OCI-LY1 (cell line): ENCODE data around the gene CSF2RB.

Experiments
- H2AFZ ChIP-seq: fragments of 200-600 bp; sonication (generic), shearing (Covaris generic); 2 replicates; pipeline ENCODE4 v1.6.0; 2014; ENCODE audit warnings: antibody characterized with exemption, mild to moderate bottlenecking, low read length
- H3F3A ChIP-seq: fragments of 200-600 bp; sonication (generic), shearing (Covaris generic); 2 replicates; pipeline ENCODE4 v1.6.0; 2014; ENCODE audit warnings: mild to moderate bottlenecking, antibody characterized with exemption, low read length, moderate library complexity; ENCODE audit not compliant: insufficient read depth
- H3K27ac ChIP-seq: fragments of 200-600 bp; sonication (generic); 2 replicates; pipeline ENCODE4 v1.5.1; 2014; ENCODE audit warnings: low read length, mixed run types, mild to moderate bottlenecking, low read depth; ENCODE audit not compliant: poor library complexity, severe bottlenecking
- H3K27me3 ChIP-seq: fragments of 200-600 bp; sonication (generic); 2 replicates; pipeline ENCODE4 v1.6.0; 2014; ENCODE audit warnings: antibody characterized with exemption, mild to moderate bottlenecking, low read length, moderate library complexity; ENCODE audit not compliant: insufficient read depth
- H3K36me3 ChIP-seq: fragments of 200-600 bp; sonication (generic); 2 replicates; pipeline ENCODE4 v1.6.1; 2014; ENCODE audit warnings: mild to moderate bottlenecking, antibody characterized with exemption, low read length, moderate library complexity, mixed read lengths; ENCODE audit not compliant: insufficient read depth
- H3K4me1 ChIP-seq: fragments of 200-600 bp; sonication (generic); 2 replicates; pipeline ENCODE4 v1.5.1; 2014; ENCODE audit warnings: mild to moderate bottlenecking, low read length, moderate library complexity; ENCODE audit not compliant: insufficient read depth, severe bottlenecking
- H3K4me2 ChIP-seq: fragments of 200-600 bp; sonication (generic), shearing (Covaris generic); 2 replicates; pipeline ENCODE4 v1.6.1; 2014; ENCODE audit warnings: low read length
- H3K4me3 ChIP-seq: fragments of 200-600 bp; sonication (generic); 2 replicates; pipeline ENCODE4 v1.5.1; 2014; ENCODE audit warnings: low read length, low read depth, mild to moderate bottlenecking, mixed read lengths; ENCODE audit not compliant: poor library complexity, severe bottlenecking
- H3K79me2 ChIP-seq: fragments of 200-600 bp; shearing (Covaris generic); 2 replicates; pipeline ENCODE4 v1.6.1; 2016; ENCODE audit warnings: mixed run types, low read length, mixed read lengths; ENCODE audit not compliant: insufficient read depth
- H3K9ac ChIP-seq: fragments of 200-600 bp; sonication (generic), shearing (Covaris generic); 2 replicates; pipeline ENCODE4 v1.6.1; 2014; ENCODE audit warnings: mild to moderate bottlenecking, low read length, mixed read lengths
- H3K9me2 ChIP-seq: fragments of 200-600 bp; sonication (generic), shearing (Covaris generic); 2 replicates; pipeline ENCODE4 v1.6.1; 2014; ENCODE audit warnings: low read depth, mild to moderate bottlenecking, low read length, mixed read lengths
- H3K9me3 ChIP-seq: fragments of 200-600 bp; shearing (Covaris generic); 2 replicates; pipeline ENCODE4 v1.6.1; 2014; ENCODE audit warnings: low read length, mixed read lengths
- H4K20me1 ChIP-seq: fragments of 200-600 bp; sonication (generic), shearing (Covaris generic); 2 replicates; pipeline ENCODE4 v1.6.0; 2016; ENCODE audit warnings: mild to moderate bottlenecking, low read length; ENCODE audit not compliant: insufficient read depth
- EZH2 ChIP-seq: fragments of 200-600 bp; sonication (generic), shearing (Covaris generic); IDR thresholded peaks from 2 replicates; pipeline ENCODE4 v1.8.0; 2017; ENCODE audit warnings: borderline replicate concordance, mixed run types, mild to moderate bottlenecking, antibody characterized with exemption, low read length, moderate library complexity, mixed read lengths
- TF ChIP-seq, protein P1 (sequence below): fragments of 200-600 bp; sonication (generic), shearing (Covaris generic); IDR thresholded peaks from 2 replicates; pipeline ENCODE4 v1.5.1; 2017; ENCODE audit warnings: mild to moderate bottlenecking, antibody characterized with exemption, low read length, moderate library complexity, mixed read lengths

Gene CSF2RB

GRCh38 chr22:36902143-36902926 is 11.1 kb upstream of the CSF2RB start:
- Histone ChIP-seq H3K27ac (no peak overlapping the region), H3K4me1 (no peaks in the 10 kb centered on the region), H3K9ac (no peak overlapping the region), H3K9me2 (no peaks in the 10 kb centered on the region), H3K36me3 (no peaks in the 10 kb centered on the region), H3K4me3 (no peak overlapping the region), H4K20me1 (no peaks in the 10 kb centered on the region), H3K9me3 (no peaks in the 10 kb centered on the region), H3K27me3 (peaks cover 14% of the 10 kb centered on the region; the same call in 1 of the 2 replicates), H2AFZ (no peak overlapping the region), H3K4me2 (no peak overlapping the region), H3F3A (no peaks in the 10 kb centered on the region), H3K79me2 (no peaks in the 10 kb centered on the region)
- TF ChIP-seq, protein P1, sequence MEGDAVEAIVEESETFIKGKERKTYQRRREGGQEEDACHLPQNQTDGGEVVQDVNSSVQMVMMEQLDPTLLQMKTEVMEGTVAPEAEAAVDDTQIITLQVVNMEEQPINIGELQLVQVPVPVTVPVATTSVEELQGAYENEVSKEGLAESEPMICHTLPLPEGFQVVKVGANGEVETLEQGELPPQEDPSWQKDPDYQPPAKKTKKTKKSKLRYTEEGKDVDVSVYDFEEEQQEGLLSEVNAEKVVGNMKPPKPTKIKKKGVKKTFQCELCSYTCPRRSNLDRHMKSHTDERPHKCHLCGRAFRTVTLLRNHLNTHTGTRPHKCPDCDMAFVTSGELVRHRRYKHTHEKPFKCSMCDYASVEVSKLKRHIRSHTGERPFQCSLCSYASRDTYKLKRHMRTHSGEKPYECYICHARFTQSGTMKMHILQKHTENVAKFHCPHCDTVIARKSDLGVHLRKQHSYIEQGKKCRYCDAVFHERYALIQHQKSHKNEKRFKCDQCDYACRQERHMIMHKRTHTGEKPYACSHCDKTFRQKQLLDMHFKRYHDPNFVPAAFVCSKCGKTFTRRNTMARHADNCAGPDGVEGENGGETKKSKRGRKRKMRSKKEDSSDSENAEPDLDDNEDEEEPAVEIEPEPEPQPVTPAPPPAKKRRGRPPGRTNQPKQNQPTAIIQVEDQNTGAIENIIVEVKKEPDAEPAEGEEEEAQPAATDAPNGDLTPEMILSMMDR = no peak
- TF ChIP-seq EZH2 = no peak

DNA sequence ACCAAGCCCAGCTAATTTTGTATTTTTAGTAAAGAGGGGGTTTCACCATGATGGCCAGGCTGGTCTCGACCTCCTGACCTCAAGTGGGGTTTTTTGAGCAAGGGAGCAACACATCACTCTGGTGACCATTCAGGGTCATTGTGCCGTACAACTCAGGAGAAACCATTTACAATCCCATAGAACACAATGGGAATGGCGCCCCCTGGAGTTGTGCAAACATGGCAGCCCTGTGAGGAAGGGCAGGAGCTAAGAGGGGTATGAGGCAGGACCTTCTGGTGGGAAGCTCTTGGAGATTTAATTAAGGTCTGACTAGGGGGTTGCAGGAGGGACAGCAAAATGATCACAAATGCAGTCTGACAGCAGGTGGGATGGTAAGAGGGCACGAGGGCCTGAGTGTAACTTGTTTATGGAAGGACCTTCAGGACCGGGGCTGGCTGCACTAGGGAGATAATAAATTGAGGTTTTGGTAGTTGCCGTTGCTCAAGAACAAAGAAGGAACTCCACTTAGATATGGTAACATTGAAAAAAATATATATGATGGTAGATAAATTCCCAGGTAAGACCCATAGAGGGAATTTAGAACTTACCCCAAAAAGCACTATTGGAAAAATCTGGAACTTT is 9.1 kb upstream of the CSF2RB start:
- no peaks in the 10 kb centered on the region for H3K9me3 ChIP-seq
- no peak overlapping the region for H3K9ac ChIP-seq
- no peaks in the 10 kb centered on the region for H3K79me2 ChIP-seq
- H3K4me1 ChIP-seq = no peaks in the 10 kb centered on the region
- TF ChIP-seq, protein P1 = peak; percentile 13; the same call in 1 of the 2 replicates
- no peak for TF ChIP-seq EZH2
- H3K4me2 ChIP-seq = no peak overlapping the region
- peaks cover 10% of the 10 kb centered on the region; the same call in 1 of the 2 replicates for H3K27me3 ChIP-seq
- H3K4me3 ChIP-seq = no peak overlapping the region
- H3K36me3 ChIP-seq = no peaks in the 10 kb centered on the region
- H3K9me2 ChIP-seq = no peaks in the 10 kb centered on the region
- no peaks in the 10 kb centered on the region for H4K20me1 ChIP-seq
- no peak overlapping the region for H2AFZ ChIP-seq
- H3F3A ChIP-seq = no peaks in the 10 kb centered on the region
- no peak overlapping the region for H3K27ac ChIP-seq

DNA sequence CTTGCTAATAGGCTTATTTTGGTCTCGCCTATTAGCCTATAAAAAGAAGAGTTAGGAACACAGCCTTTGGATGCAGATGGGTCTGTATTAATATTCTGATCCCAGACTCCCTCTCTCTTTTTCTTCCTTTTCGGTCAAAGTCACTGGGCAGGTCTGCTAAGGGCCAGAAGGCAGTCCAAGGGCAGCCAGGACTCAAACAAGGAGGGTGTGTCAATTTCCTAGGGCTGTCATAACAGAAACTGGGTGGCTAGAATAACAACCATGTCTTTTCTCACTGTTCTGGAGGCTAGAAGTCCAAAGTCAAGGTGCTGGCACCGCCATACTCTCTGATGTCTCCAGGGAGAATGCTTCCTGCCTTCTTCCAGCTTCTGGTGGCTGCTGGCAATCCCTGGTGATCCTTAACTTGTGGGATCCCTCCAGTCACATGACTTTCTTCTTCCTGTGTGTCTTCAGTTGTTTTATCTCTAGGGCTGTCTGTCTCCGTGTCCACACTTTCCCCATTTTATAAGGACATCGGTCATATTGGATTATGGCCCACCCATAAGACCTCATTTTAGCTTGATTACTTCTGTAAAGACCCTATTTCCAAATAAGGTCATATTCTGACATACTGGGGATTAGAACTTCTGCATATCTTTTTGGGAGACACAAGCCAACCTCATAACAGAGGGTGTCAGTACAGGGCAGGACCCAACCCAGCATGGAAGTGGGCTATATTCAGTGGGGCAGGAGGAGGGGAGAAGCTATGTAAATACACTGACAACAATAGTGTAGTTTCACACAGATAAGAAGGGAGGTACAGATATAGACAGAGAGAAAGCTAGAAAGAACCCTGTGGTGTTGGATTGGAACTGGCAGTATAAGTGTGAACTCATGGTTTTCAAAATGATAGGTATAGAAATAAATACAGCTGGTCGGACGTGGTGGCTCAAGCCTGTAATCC is 5.9 kb upstream of the CSF2RB start:
- H3K4me3 ChIP-seq = no peak overlapping the region
- no peaks in the 10 kb centered on the region for H3K4me1 ChIP-seq
- H3K36me3 ChIP-seq = no peaks in the 10 kb centered on the region
- H2AFZ ChIP-seq = no peak overlapping the region
- H3K79me2 ChIP-seq = no peaks in the 10 kb centered on the region
- H3K9ac ChIP-seq = no peak overlapping the region
- peaks cover 4% of the 10 kb centered on the region; the same call in 1 of the 2 replicates for H3K27me3 ChIP-seq
- H3F3A ChIP-seq = no peaks in the 10 kb centered on the region
- TF ChIP-seq EZH2 = no peak
- TF ChIP-seq, protein P1 = no peak
- H3K9me3 ChIP-seq = no peaks in the 10 kb centered on the region
- H3K4me2 ChIP-seq = no peak overlapping the region
- H4K20me1 ChIP-seq = no peaks in the 10 kb centered on the region
- H3K27ac ChIP-seq = no peak overlapping the region
- H3K9me2 ChIP-seq = no peaks in the 10 kb centered on the region
